ENCODE results near the gene SLFNL1.

DNA sequence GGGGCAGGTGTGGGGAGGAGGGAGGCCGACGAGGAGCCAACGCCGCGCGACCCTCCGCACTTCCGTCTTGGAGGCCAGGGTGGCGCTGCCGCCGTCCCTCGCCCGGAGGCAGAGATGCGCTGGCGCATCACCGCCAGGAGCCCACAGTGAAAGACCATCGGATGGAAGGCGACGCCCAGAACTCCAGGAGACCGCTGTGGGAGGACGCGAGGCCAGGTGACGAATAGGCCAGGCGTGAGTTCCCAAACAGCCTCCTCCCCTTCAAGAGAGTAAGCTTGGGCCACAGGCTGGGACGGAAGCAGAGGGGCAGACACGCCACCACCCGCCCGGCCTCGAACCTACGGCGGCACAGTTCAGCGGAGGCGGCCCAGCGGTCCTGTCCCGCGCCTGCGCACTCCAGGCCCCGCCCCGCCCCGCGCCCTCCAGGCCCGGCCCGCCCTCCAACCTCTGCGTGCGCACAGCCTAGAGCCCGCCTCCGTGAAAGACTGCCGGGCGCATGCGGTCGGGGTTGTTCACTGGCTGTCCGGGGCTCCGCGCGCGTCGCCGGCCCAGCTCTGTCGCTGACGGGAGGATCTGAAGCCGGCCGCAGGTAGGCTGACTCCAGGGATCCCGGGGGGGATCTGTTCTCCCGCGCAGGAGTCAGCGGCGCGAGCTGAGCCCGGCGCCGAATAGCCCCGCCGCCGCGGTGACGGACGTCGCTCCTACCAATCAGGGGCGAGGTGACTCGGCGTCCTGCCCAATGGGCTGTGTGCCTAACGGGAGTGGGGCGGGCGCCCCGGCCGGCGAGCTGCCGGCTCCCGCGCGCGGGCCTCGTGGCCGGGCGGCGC lies 42.1 kb downstream of the SLFNL1 start, which contains the start of gene CTPS1:
- TF ChIP-seq POLR2A (IDR thresholded peaks at IDR 0.05) (no peak), CTCF (IDR thresholded peaks at IDR 0.05) (no peak)

Measured in suprapubic skin (tissue), 3 donors.